HepG2 (cell line): ENCODE results near the gene DGKB.

Experiments used
- GPN1 ChIP-seq: sonication (generic); formaldehyde crosslinking; IDR thresholded peaks from 2 replicates; pipeline ENCODE4 v1.5.1; 2020; ENCODE audit warnings: missing genetic modification reagents, borderline replicate concordance
- HNRNPH1 ChIP-seq: fragments of 200-400 bp; formaldehyde crosslinking; optimal IDR thresholded peaks from 2 replicates; pipeline ENCODE3; 2017; ENCODE audit warnings: mild to moderate bottlenecking, low read depth, low read length
- POLR2A ChIP-seq, 2 experiments: IDR thresholded peaks; 2 replicates each; pipeline ENCODE4 v1.6.1; 2011; ENCODE audit warnings: low read depth in 2 of 2, low read length in 2 of 2, mild to moderate bottlenecking in 1 of 2, moderate library complexity in 1 of 2; ENCODE audit not compliant: insufficient read depth in 1 of 2
- SALL2 ChIP-seq: sonication (generic); formaldehyde crosslinking; IDR thresholded peaks from 2 replicates; pipeline ENCODE4 v1.8.1; 2023; ENCODE audit warnings: mild to moderate bottlenecking, missing genetic modification reagents, inconsistent platforms
- ZFP37 ChIP-seq: sonication (generic); formaldehyde crosslinking; IDR thresholded peaks from 2 replicates; pipeline ENCODE4 v1.4.0; 2020; ENCODE audit warnings: missing genetic modification reagents, borderline replicate concordance
- TF ChIP-seq, protein P1 (sequence below): sonication (generic); formaldehyde crosslinking; IDR thresholded peaks from 2 replicates; pipeline ENCODE4 v1.4.0; 2020; ENCODE audit warnings: mild to moderate bottlenecking, missing genetic modification reagents

DNA sequence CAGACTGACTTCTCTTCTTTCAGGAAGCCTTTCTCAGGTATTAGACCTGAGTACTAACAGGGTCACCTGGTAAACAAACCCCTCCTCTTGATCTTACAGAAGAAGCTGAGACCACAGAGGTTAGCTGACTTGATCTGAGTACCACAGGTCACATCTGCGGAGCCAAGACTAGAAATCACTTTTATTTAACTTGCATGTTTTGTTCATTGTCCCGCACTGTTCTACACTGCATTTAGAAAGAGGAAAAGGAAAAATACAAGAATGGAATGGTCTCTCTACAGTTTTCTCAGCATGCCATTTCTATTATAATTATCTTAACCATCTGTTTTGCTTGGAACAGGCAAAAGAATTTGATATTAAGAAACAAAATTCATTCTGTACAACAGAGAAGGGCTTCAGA lies 667.5 kb downstream of the DGKB start:
- TF ChIP-seq SALL2 (CRISPR knock-in tag) (no peak), POLR2A (IDR thresholded peaks at IDR 0.05; ENCODE audit: insufficient read depth in 1 of 2, low read depth in 2 of 2, low read length in 2 of 2) (no peak), HNRNPH1 (no peak), GPN1 (CRISPR knock-in tag) (no peak), ZFP37 (CRISPR knock-in tag) (no peak)
- TF ChIP-seq, protein P1, sequence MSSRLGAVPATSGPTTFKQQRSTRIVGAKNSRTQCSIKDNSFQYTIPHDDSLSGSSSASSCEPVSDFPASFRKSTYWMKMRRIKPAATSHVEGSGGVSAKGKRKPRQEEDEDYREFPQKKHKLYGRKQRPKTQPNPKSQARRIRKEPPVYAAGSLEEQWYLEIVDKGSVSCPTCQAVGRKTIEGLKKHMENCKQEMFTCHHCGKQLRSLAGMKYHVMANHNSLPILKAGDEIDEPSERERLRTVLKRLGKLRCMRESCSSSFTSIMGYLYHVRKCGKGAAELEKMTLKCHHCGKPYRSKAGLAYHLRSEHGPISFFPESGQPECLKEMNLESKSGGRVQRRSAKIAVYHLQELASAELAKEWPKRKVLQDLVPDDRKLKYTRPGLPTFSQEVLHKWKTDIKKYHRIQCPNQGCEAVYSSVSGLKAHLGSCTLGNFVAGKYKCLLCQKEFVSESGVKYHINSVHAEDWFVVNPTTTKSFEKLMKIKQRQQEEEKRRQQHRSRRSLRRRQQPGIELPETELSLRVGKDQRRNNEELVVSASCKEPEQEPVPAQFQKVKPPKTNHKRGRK (CRISPR knock-in tag), result no peak
